Glutamatergic neuron (in vitro differentiated cells): ENCODE data around the gene CIB2. TPM values are rescaled to one million over a fixed set of nuclear protein-coding genes. Genes with fewer than 3 reads are reported as not detected.

Experiments
- DNase-seq: peaks from one replicate; pipeline ENCODE4 v3.0.0; 2022
- H3K27ac Mint-ChIP-seq: one replicate; pipeline ENCODE4 v1.8.0; 2020; ENCODE audit warnings: mild to moderate bottlenecking, mixed read lengths, inconsistent platforms; ENCODE audit not compliant: unreplicated experiment
- H3K27me3 Mint-ChIP-seq: one replicate; pipeline ENCODE4 v1.8.0; 2020; ENCODE audit warnings: mild to moderate bottlenecking, moderate library complexity, mixed read lengths, inconsistent platforms; ENCODE audit not compliant: unreplicated experiment
- H3K36me3 Mint-ChIP-seq: one replicate; pipeline ENCODE4 v1.8.0; 2020; ENCODE audit warnings: mild to moderate bottlenecking, mixed read lengths, inconsistent platforms; ENCODE audit not compliant: unreplicated experiment
- H3K4me1 Mint-ChIP-seq: one replicate; pipeline ENCODE4 v1.8.0; 2020; ENCODE audit warnings: mild to moderate bottlenecking, low read depth, mixed read lengths, inconsistent platforms; ENCODE audit not compliant: unreplicated experiment
- H3K4me3 Mint-ChIP-seq: one replicate; pipeline ENCODE4 v1.8.0; 2020; ENCODE audit warnings: mild to moderate bottlenecking, mixed read lengths, inconsistent platforms; ENCODE audit not compliant: unreplicated experiment
- H3K9me3 Mint-ChIP-seq: one replicate; pipeline ENCODE4 v1.8.0; 2020; ENCODE audit warnings: mild to moderate bottlenecking, moderate library complexity, mixed read lengths, inconsistent platforms; ENCODE audit not compliant: unreplicated experiment
- CTCF ChIP-seq: fragments of 200-600 bp; sonication (generic); IDR thresholded peaks from one replicate; pipeline ENCODE4 v1.5.0; 2021; ENCODE audit not compliant: partially characterized antibody, unreplicated experiment
- total RNA-seq: library from RNA; stranded (reverse); fragmentation: NEBNext Ultra II Directional; extraction: Animal tissue kit (Norgen Biotek cat#: 25700); gene quantifications from one replicate; pipeline ENCODE4 v1.2.1, GENCODE V29; 2021; ENCODE audit not compliant: unreplicated experiment

The CIB2 gene
- total RNA-seq, 1 donor from 2014 or later, result 131 TPM

GRCh38 chr15:78056714-78057269, 74.5 kb downstream of the CIB2 start:
- no peak overlapping the region for H3K27ac Mint-ChIP-seq
- H3K4me3 Mint-ChIP-seq, result no peak overlapping the region
- peaks cover 14% of the 10 kb centered on the region for H3K9me3 Mint-ChIP-seq
- no peaks in the 10 kb centered on the region for H3K36me3 Mint-ChIP-seq
- no peak for TF ChIP-seq CTCF
- peaks cover 6% of the 10 kb centered on the region for H3K27me3 Mint-ChIP-seq
- H3K4me1 Mint-ChIP-seq, result peaks cover 47% of the 10 kb centered on the region
- no peak for DNase-seq

DNA sequence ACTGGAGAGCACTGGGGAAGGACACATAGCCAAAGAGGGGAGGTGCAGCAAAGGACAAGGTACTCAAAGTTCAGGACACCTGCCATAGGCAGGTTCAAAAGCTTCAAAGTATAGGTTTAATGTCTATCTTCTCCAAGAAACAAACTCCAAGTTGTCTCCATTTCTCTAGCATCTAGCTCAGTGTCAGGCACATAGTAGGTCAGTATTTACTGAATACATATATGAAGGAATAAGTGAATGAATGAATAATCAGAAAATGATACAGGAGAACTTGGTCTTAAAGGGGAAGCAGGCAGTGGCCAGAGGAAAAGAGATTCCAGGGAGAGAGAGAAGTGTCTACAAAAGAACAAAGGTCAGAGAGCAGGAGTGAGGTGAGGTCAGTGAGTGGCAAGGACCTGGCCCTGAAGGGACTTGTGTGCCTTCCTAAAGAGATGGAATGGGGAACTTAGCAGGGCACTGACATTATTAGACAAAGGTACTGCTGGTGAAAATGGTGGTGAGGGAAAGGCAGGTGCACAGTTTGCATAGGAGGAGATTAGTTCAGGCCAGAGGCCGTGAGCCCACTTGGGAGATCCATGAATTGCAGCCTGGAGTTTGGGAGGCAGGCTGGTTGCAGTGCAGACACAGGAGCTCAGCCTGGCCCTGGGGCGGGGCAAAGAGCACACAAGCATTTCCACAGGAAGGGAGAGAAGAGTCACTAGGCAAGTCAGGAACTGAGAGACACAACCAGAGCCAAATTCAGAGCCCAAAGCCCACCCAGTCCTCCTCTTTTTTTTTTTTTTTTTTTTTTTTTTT, 75.1 kb downstream of the CIB2 start:
- TF ChIP-seq CTCF, result no peak
- Mint-ChIP-seq H3K9me3 (peaks cover 14% of the 10 kb centered on the region), H3K36me3 (no peaks in the 10 kb centered on the region), H3K27ac (peak overlapping the region; percentile 82), H3K27me3 (peaks cover 6% of the 10 kb centered on the region), H3K4me1 (peaks cover 46% of the 10 kb centered on the region), H3K4me3 (peak overlapping the region; percentile 66)
- peak; percentile 48 for DNase-seq

GRCh38 chr15:78054966-78055365, 76.3 kb downstream of the CIB2 start:
- Mint-ChIP-seq H3K27ac (no peak overlapping the region), H3K27me3 (peaks cover 6% of the 10 kb centered on the region), H3K36me3 (no peaks in the 10 kb centered on the region), H3K9me3 (peaks cover 14% of the 10 kb centered on the region), H3K4me3 (peak overlapping the region; percentile 17), H3K4me1 (peaks cover 57% of the 10 kb centered on the region)
- DNase-seq, result no peak
- TF ChIP-seq CTCF, result no peak

Other genes with a start within 250 kb of the CIB2 start
- 45.3 TPM for gene TBC1D2B, start 53.7 kb downstream of the CIB2 start, total RNA-seq
- not detected for gene SH2D7, start 38.9 kb downstream of the CIB2 start, total RNA-seq
- gene IDH3A, start 17.9 kb upstream of the CIB2 start, total RNA-seq, result 40.2 TPM
- gene ACSBG1, start 103.1 kb upstream of the CIB2 start, total RNA-seq, result not detected
- 2.4 TPM for gene DNAJA4, start 133.1 kb upstream of the CIB2 start, total RNA-seq
- 43.9 TPM for gene SKIC8, start 168.2 kb upstream of the CIB2 start, total RNA-seq
- 314 TPM for gene CRABP1, start 208.9 kb upstream of the CIB2 start, total RNA-seq